Measurements from ENCODE around the gene ASXL2.
"Not testable (repeated sequence)": the region's sequence is repeated elsewhere in the genome, so short reads cannot be mapped to it uniquely, and the experiment has no call there.

The ASXL2 gene

DNA sequence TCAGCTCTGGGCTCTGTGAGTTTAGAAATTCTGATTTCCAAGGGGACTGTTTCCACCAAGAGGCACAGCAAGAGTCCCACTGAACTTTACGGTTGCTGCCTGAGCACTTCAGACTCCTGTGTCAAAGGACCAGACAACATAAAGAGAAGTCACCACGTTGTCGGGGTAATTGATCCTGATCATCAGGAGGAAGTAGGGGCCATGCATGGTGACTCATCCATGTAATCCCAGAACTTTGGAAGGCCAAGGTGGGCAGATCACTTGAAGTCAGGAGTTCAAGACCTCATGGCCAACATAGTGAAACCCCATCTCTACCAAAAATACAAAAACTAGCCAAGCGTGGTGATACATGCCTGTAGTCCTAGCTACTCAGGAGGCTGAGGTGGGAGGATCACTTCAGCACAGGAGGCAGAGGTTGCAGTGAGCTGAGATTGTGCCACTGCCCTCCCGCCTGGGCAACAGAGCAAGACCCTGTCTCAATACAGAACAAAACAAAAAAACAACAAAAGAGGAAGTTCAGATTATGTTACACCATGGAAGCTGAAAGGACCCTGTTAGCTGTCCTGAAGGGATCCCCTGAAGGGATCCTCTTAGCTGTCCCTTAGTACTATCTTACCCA, 9.4 kb upstream of the ASXL2 start:
- no peak for DNase-seq

GRCh38 chr2:25885933-25886332, 7.6 kb upstream of the ASXL2 start:
- no peak for DNase-seq

- peak; percentile 72 for DNase-seq
Measured at GRCh38 chr2:25881764-25882163, 3.5 kb upstream of the ASXL2 start.

DNA sequence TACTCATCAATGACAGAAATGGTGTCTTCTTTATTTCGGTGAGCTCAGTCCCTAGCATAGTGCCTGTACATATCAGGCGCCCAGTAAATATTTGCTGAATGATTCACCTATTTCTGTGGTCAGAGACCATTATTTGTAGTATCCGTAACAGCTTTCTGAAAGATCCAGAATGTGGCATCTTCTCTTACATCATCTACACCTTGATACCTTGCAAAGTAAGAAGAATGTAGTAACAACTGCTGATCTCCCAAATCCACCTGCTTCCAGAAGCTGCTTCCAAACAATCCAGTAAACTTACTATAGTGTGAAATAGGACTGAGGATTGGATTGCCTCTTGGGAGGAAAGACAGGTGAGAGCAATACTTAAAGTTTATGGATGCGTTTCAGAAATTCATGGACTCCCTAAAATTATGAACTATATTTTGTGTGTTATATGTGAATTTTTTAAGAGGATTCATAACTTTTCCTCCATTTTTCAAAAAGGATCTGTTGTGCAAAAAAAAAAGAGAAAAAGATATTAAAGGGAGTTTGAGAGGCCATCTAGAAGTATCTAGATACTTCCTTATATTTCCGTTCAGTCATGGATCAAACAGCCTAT, 945 bp upstream of the ASXL2 start:
- no peak for DNase-seq

- peak; percentile 91 for DNase-seq
Measured at GRCh38 chr2:25877431-25878360, 591 bp downstream of the ASXL2 start.

- DNase-seq, result no peak
Measured at GRCh38 chr2:25872134-25872533, 6.2 kb downstream of the ASXL2 start.

GRCh38 chr2:25867396-25868003, 10.8 kb downstream of the ASXL2 start:
- peak; percentile 69 for DNase-seq

- DNase-seq, result no peak
Measured at GRCh38 chr2:25856377-25856776, 21.9 kb downstream of the ASXL2 start.

GRCh38 chr2:25855065-25855464, 23.2 kb downstream of the ASXL2 start:
- no peak for DNase-seq

DNA sequence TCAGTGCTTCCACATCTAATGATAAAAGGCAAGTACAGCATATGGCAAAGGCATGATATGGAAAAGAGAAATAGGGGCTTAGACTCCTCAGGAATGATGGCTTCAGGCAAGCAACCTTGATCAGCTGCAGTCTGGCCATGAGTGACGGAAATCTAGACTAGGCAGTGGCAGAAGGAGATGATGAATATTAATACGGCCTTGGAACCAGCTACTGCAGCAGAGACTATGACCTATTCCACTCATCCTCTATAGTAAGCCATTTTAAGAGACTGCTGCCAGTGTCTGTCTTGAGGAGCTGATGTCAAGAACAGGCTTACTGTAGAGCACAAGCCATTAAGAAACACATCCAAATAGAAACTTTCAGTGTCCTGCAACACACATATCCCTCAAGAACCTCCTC, 23.7 kb downstream of the ASXL2 start:
- no peak for DNase-seq

- peak; percentile 56 for DNase-seq
Measured at GRCh38 chr2:25853038-25853638, 25.1 kb downstream of the ASXL2 start.

DNA sequence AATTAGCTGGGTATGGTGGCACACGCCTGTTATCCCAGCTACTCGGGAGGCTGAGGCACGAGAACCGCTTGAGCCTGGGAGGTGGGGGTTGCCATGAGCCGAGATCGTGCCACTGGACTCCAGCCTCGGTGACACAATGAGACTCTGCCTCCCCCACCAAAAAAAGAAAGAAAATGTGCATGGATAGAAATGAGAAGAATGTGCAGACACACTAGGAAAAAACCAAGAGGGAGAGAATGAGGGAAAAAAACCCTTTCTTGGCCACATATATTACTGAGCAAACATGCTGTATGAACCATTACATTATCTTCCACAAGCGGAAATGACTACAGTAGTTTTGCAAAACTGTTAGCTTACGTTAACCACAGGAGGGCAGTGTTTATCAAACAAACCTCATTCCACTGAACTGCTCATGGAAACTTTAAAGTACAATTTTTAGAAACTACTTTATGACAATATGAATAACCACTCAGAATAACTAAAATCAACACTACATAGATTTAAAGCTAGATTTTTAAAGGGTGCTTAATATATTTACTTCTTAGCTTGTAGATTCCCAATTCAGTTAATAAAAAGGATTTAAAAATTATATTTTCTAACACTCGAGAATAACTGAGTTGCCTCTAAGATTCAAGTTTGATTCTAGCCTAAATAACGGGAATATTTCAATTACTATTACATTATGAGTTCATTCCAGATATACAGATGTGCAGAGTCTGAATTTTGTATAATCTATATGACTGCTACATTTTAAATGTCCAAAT, 26.4 kb downstream of the ASXL2 start:
- DNase-seq, result peak; percentile 94

DNA sequence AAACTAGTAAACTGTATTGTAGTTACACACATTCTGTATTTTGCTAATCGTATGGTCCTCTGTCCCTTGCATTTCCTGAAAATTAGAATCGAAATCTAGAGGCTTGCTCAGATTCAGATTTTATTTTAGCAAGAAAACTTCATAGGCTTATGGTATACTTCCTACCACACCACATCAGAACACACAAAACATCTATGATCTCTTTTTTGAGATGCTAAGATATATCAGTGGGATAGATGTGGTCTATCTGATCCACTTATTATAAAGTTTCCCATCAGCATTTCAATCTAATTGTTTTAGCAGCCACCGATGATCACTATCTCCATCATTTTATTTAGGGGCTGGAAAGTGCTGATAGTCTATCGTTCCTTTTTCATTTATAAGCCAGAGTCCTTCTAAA, 27.9 kb downstream of the ASXL2 start:
- not testable (repeated sequence) for DNase-seq

DNA sequence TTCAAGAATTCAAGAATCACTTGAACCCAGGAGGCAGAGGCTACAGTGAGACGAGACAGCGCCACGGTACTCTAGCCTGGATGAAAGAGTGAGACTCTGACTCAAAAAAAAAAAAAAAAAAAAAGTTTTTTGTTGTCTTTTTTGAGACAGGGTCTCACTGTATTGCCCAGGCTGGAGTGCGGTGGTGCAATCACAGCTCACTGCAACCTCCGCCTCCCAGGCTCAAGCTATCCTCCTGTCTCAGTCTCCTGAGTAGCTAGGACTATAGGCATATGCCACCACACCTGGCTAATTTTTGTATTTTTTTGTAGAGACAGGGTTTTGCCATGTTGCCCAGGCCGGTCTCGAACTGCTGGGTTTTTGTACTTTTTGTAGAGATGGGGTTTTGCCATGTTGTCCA, 28.9 kb downstream of the ASXL2 start:
- not testable (repeated sequence) for DNase-seq

GRCh38 chr2:25845843-25846505, 32.3 kb downstream of the ASXL2 start:
- DNase-seq, result no peak

DNA sequence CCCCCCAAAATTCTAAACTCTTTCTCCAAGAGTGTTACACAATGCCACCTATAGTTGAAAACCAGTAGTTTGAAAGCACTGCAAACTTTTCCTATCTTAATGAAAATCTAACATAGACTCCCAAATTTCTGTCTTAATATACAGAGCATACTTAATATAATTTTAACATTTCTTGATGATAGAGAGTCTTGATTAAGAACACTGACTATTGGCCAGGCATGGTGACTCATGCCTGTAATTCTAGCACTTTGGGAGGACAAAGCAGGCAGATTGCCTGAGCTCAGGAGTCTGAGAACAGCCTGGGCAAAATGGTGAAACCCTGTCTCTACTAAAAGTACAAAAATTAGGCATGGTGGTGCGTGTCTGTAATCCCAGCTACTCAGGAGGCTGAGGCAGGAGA, 34.2 kb downstream of the ASXL2 start:
- DNase-seq, result no peak

- DNase-seq, result no peak
Measured at GRCh38 chr2:25842155-25842554, 36.1 kb downstream of the ASXL2 start.

- no peak for DNase-seq
Measured at GRCh38 chr2:25838152-25838756, 40.0 kb downstream of the ASXL2 start.

- DNase-seq, result no peak
Measured at GRCh38 chr2:25835906-25836305, 42.4 kb downstream of the ASXL2 start.

GRCh38 chr2:25833566-25833965, 44.7 kb downstream of the ASXL2 start:
- peak; percentile 90 for DNase-seq

GRCh38 chr2:25832897-25833296, 45.4 kb downstream of the ASXL2 start:
- no peak for DNase-seq

Data from hematopoietic multipotent progenitor cell treated with erythropoietin and hydrocortisone succinate and interleukin-3 and kit ligand, for 4 days (in vitro differentiated cells).